Lower leg skin (tissue), 4 donors: ENCODE measurements around the gene REXO1. TPM values are rescaled to one million over a fixed set of nuclear protein-coding genes. Genes with fewer than 3 reads are reported as not detected.

ENCODE experiments used
- DNase-seq, 2 donors: peaks; one replicate each; pipeline ENCODE4 v3.0.0-alpha.2; 2019; ENCODE audit warnings: low spot score in 2 of 2
- H3K4me3 ChIP-seq: fragments of 200-600 bp; sonication (generic); 2 replicates; pipeline ENCODE4 v1.5.1; 2017; ENCODE audit warnings: mild to moderate bottlenecking, low read depth; ENCODE audit not compliant: poor library complexity, severe bottlenecking
- CTCF ChIP-seq, 3 donors: fragments of 450-650 bp; IDR thresholded peaks; one replicate each; pipeline ENCODE4 v1.5.1; 2016; ENCODE audit warnings: antibody characterized with exemption in 3 of 3, mild to moderate bottlenecking in 3 of 3, moderate library complexity in 2 of 3
- POLR2A ChIP-seq, 2 donors: fragments of 450-650 bp; IDR thresholded peaks; one replicate each; pipeline ENCODE4 v1.6.1; 2016 to 2017; ENCODE audit warnings: antibody characterized with exemption in 2 of 2, mild to moderate bottlenecking in 1 of 2, moderate library complexity in 1 of 2
- WGBS, 2 donors: methylation state at CpG; one replicate each; pipeline ENCODE4 v1.1.5; 2018; 5-methylcytosine and 5-hydroxymethylcytosine counted together
- intact Hi-C: fragments of 100-400 bp; cut with DNase I; formaldehyde crosslinking; loops from one replicate; pipeline ENCODE4 v1.15.0; 2023; ENCODE audit warnings: low total_unique reads
- total RNA-seq, 4 donors: library from RNA; depleted of rRNA; stranded (reverse); fragments of >200 nt; gene quantifications; one replicate each; pipeline ENCODE4 v1.1.0, GENCODE V29; 2016

The REXO1 gene
- total RNA-seq, 4 donors from 2014 or later: 32.9 to 51.1 (median 41.2) TPM

GRCh38 chr19:1856698-1857603 is 8.7 kb upstream of the REXO1 start:
- H3K4me3 ChIP-seq: peak overlapping the region; percentile 15
- TF ChIP-seq CTCF (IDR thresholded peaks at IDR 0.05): no peak
- no peak for TF ChIP-seq POLR2A (IDR thresholded peaks at IDR 0.05)
- WGBS, 2 donors: 0% methylated on average over 17 to 29 of the region's 73 CpGs
- intact Hi-C loops: no loop called here
- DNase-seq: peak; percentile 83 to 97

- intact Hi-C loops: no loop called here
- WGBS, 2 donors: 36 to 40% methylated on average over 1 to 3 of the region's 6 CpGs
- peak overlapping the region; percentile 4 for H3K4me3 ChIP-seq
- DNase-seq: no peak
- TF ChIP-seq CTCF (IDR thresholded peaks at IDR 0.05): no peak
- no peak for TF ChIP-seq POLR2A (IDR thresholded peaks at IDR 0.05)
Observed at GRCh38 chr19:1856345-1856697, 8.0 kb upstream of the REXO1 start.

- no peak for DNase-seq
- 9 to 13% methylated on average over 7 to 13 of the region's 13 CpGs for WGBS, 2 donors
- TF ChIP-seq POLR2A (IDR thresholded peaks at IDR 0.05) (no peak), CTCF (IDR thresholded peaks at IDR 0.05) (no peak)
- H3K4me3 ChIP-seq: no peak overlapping the region
- intact Hi-C loops: no loop called here
Observed at GRCh38 chr19:1855828-1856255, 7.6 kb upstream of the REXO1 start.

GRCh38 chr19:1855040-1855827 is 7.0 kb upstream of the REXO1 start:
- intact Hi-C loops: no loop called here
- 7 to 14% methylated on average over 24 to 28 of the region's 33 CpGs for WGBS, 2 donors
- peak; percentile 91 to 98 for DNase-seq
- no peak overlapping the region for H3K4me3 ChIP-seq
- TF ChIP-seq POLR2A (IDR thresholded peaks at IDR 0.05): no peak

GRCh38 chr19:1854542-1855039 is 6.3 kb upstream of the REXO1 start:
- TF ChIP-seq CTCF (IDR thresholded peaks at IDR 0.05) (no peak), POLR2A (IDR thresholded peaks at IDR 0.05) (no peak)
- WGBS, 2 donors: 48 to 49% methylated on average over 37 of the region's 37 CpGs
- H3K4me3 ChIP-seq: no peak overlapping the region
- intact Hi-C loops: no loop called here
- peak; percentile 70 to 94 for DNase-seq

GRCh38 chr19:1854039-1854541 is 5.8 kb upstream of the REXO1 start:
- DNase-seq: no peak
- intact Hi-C loops: no loop called here
- H3K4me3 ChIP-seq: no peak overlapping the region
- TF ChIP-seq POLR2A (IDR thresholded peaks at IDR 0.05): no peak
- no peak for TF ChIP-seq CTCF (IDR thresholded peaks at IDR 0.05)
- 56 to 58% methylated on average over 10 to 16 of the region's 16 CpGs for WGBS, 2 donors
